ENCODE results near the gene MAP3K4. TPM values are rescaled to one million over a fixed set of nuclear protein-coding genes. Genes with fewer than 3 reads are reported as not detected.
A peak's percentile ranks its signal among the peaks of the same experiment; 100 is the strongest.

The MAP3K4 gene
- total RNA-seq, 2 experiments from 2014 or later = 42.9 to 43.4 TPM

DNA sequence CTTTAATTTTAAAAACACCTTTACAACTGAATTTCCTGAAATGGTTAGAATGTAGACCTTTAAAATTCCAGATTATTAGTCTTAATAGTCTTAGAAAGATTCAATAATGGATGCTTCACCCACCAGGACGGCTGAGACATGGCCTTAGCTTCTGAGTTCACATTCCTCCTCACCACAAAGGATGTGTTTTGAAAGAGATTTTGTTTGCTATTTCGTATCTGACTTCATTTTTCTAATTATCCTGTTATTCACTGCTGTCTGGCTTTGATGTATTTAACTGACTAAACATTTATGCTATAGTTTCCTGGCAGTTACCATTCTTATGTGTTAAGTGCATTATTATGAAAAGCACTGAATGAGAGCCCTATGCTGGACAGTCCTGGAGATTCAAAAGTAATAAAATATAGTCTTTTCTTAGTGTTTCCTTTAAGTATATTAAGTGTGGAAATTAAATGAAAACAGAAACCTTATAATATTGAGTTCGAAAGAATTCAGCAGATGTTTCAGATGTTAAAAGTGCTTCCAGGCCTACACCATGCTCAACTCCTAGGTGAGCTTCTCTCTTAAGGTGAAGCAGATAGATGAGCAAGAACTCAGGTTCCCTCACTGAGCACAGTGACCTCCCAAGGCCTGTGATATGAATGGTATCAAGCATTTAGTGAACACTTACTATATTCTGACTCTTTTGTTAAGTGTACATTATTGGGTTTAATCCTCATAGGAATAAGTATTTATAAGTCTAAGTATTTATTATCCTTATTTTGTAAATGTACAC, 40.3 kb downstream of the MAP3K4 start:
- ChIA-PET CTCF (interaction anchor here (1.4 kb wide), 1 partner anchor 11 kb away, joined by 4 read pairs; no protein-coding TSS in a partner anchor), POLR2A (no interaction called here)
- Mint-ChIP-seq H3K9me3 (no peaks in the 10 kb centered on the region), H3K27me3 (no peaks in the 10 kb centered on the region), H3K27ac (no peak overlapping the region), H3K4me1 (ENCODE audit: low read depth) (peaks cover 59% of the 10 kb centered on the region), H3K4me3 (no peak overlapping the region), H3K36me3 (peaks cover 13% of the 10 kb centered on the region)
- no peak for DNase-seq
- intact Hi-C loops (cut with micrococcal nuclease) = no loop called here

DNA sequence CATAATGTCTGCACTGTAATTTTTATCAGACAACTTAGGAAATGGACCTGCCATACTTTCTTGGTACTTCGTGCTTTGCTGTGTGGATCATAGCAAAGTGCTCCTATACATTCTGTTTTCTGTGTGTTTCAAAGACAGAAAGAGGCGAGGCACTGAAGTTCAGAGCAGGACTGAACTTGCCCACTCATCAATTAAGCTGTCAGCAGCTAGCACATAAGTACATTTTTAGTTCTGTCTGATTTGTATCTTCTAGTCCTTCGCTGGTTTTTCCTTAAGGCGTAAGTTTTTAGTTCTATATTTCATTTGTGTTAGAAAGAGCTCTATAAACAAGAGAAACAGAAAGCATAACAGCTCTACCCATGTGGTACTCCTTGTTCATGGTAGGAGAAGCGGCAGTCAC, 42.1 kb downstream of the MAP3K4 start:
- POLR2A ChIA-PET = interaction anchor here (1.5 kb wide), 1 partner anchor 41 kb away, joined by 3 read pairs; no protein-coding TSS in a partner anchor
- intact Hi-C loops (cut with micrococcal nuclease) = no loop called here
- H3K27me3 Mint-ChIP-seq = no peaks in the 10 kb centered on the region
- H3K4me3 Mint-ChIP-seq = peak overlapping the region; percentile 16
- H3K36me3 Mint-ChIP-seq = peaks cover 23% of the 10 kb centered on the region
- peaks cover 60% of the 10 kb centered on the region for H3K4me1 Mint-ChIP-seq (ENCODE audit: low read depth)
- no peak overlapping the region for H3K27ac Mint-ChIP-seq
- CTCF ChIA-PET = no interaction called here
- DNase-seq = no peak
- no peaks in the 10 kb centered on the region for H3K9me3 Mint-ChIP-seq

DNA sequence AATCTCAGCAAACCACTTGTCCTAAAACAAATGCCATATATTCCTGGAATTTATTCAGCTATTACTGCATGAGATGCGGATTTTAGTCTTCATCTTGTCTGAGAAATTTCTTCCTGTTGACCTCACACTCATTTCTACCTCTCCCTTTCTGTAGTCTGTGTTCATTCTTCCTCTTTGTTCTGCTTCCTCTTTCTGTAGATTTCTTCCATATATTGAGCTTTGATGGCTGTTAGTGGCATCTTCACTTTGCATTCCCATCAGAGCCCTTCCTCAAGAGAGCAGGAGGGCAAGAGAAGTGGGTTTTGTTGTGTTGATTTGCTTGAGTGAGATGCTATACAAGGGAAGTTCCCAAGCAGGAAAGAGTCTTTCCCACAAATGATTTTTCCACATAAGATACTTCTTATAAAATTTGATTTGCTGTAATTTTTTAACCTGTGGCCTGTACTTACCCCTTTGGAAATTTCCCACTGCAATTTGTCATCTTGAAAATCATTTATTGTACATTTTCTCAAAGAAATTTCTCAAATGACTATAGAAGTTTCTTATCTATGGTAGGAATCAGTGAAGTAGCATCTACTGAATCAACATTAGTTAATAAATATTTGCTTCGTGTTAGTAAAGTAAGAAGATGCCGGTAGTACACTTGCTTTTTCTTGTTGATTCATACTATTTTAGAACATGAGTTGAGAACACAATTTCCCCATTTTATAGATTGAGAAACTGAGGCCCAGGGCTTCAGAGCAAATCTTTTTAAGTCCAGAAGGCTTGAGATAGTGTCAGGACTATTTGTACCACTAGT, 43.8 kb downstream of the MAP3K4 start:
- H3K4me1 Mint-ChIP-seq (ENCODE audit: low read depth) = peaks cover 52% of the 10 kb centered on the region
- H3K9me3 Mint-ChIP-seq = no peaks in the 10 kb centered on the region
- ChIA-PET CTCF (no interaction called here), POLR2A (no interaction called here)
- no peak for DNase-seq
- no peak overlapping the region for H3K27ac Mint-ChIP-seq
- peaks cover 30% of the 10 kb centered on the region for H3K36me3 Mint-ChIP-seq
- no peak overlapping the region for H3K4me3 Mint-ChIP-seq
- intact Hi-C loops (cut with micrococcal nuclease) = loop anchor here (5.0 kb wide), 1 partner anchor 43 kb away; the partner anchor contains the start of gene MAP3K4
- no peaks in the 10 kb centered on the region for H3K27me3 Mint-ChIP-seq

DNA sequence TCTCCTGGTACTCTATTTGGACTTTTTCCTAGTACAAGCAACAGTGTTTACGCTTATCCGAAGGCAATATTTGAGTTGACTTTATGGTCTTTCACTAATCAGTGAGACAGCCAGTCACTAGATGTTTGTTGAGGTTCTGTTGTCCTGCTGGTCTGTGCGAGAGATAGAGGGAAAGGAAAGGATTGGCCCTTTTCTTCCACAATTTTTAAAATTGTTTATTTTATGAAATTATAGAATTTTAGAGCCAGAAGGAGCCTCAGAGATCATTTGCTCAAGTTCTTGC, 44.4 kb downstream of the MAP3K4 start:
- Mint-ChIP-seq H3K4me3 (no peak overlapping the region), H3K4me1 (ENCODE audit: low read depth) (peaks cover 49% of the 10 kb centered on the region), H3K9me3 (no peaks in the 10 kb centered on the region), H3K27ac (no peak overlapping the region), H3K27me3 (no peaks in the 10 kb centered on the region), H3K36me3 (peaks cover 30% of the 10 kb centered on the region)
- DNase-seq = no peak
- CTCF ChIA-PET = no interaction called here
- intact Hi-C loops (cut with micrococcal nuclease) = loop anchor here (5.0 kb wide), 1 partner anchor 44 kb away; the partner anchor contains the start of gene MAP3K4
- POLR2A ChIA-PET = no interaction called here

DNA sequence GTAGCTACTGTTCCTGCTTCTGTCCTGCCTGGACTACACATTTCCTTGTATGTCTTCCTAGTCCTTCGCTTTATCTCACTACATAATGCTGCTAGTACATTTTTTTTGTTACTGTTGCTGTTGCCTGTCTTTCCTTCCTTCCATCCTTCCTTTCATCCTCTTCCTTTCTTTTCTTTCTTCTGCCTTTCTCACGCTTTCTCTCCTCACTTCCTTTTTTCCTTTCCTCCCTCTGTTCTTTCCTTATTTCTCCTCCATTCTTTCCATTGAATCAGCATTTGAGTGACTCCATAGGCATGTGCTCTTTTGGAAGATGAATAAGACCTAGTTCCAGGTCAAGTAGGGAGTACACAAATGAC, 46.3 kb downstream of the MAP3K4 start:
- H3K27me3 Mint-ChIP-seq = no peaks in the 10 kb centered on the region
- no peak overlapping the region for H3K4me3 Mint-ChIP-seq
- intact Hi-C loops (cut with micrococcal nuclease) = loop anchor here (1.0 to 5.0 kb wide), 2 partner anchors 12 to 46 kb away; partner anchors contain the start of gene MAP3K4
- ChIA-PET POLR2A (no interaction called here), CTCF (interaction anchor here (2.4 kb wide), 1 partner anchor 10 kb away, joined by 12 read pairs; no protein-coding TSS in a partner anchor)
- no peak overlapping the region for H3K27ac Mint-ChIP-seq
- no peaks in the 10 kb centered on the region for H3K9me3 Mint-ChIP-seq
- H3K36me3 Mint-ChIP-seq = peaks cover 35% of the 10 kb centered on the region
- DNase-seq = no peak
- peaks cover 42% of the 10 kb centered on the region for H3K4me1 Mint-ChIP-seq (ENCODE audit: low read depth)

DNA sequence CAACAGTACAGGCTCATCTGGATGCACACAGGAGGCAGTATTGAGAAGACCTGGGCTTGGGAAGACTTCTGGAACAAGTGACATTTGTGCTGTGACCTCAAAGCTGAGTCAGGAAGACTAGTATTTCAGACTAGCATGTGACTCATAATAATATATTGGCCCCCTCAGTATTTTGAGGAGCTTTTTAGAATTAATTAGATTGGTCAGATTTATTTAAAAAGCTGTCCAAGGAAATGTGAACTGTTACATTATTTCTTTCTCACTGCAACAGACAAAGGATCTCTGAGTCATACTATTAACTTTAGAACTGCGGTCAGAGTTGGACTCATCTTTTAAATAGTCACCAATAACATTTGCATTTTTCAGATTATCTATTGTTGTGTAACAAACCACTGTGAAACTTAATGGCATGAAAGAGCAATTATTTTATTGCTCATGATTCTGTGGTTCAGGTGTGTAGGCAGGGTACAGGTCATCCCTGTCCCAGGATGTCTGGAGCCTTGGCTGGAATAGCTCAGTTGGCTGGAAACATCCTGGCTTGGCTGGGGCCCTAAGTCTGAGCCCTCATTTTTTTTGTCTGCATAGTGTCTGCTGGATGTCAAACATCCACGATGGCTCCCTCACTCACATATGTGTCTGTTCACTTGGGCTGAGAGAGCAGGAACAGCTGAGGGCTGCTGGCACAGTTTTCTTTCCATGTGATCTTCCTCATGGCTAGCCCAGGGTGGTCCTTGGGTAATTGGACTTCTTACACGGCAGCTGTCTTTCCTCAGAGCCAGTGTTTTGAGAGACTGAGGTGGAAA, 46.9 kb downstream of the MAP3K4 start:
- H3K4me1 Mint-ChIP-seq (ENCODE audit: low read depth) = peaks cover 42% of the 10 kb centered on the region
- H3K27ac Mint-ChIP-seq = no peak overlapping the region
- H3K9me3 Mint-ChIP-seq = no peaks in the 10 kb centered on the region
- intact Hi-C loops (cut with micrococcal nuclease) = loop anchor here (1.0 to 5.0 kb wide), 2 partner anchors 12 to 46 kb away; partner anchors contain the start of gene MAP3K4
- no peak overlapping the region for H3K4me3 Mint-ChIP-seq
- H3K36me3 Mint-ChIP-seq = peaks cover 38% of the 10 kb centered on the region
- DNase-seq = no peak
- CTCF ChIA-PET = interaction anchor here (0.8 to 2.4 kb wide), 5 partner anchors 11 to 108 kb away, joined by 3 to 12 read pairs (median 6); no protein-coding TSS in a partner anchor
- H3K27me3 Mint-ChIP-seq = no peaks in the 10 kb centered on the region
- POLR2A ChIA-PET = interaction anchor here (1.0 kb wide), 1 partner anchor 41 kb away, joined by 7 read pairs; no protein-coding TSS in a partner anchor

DNA sequence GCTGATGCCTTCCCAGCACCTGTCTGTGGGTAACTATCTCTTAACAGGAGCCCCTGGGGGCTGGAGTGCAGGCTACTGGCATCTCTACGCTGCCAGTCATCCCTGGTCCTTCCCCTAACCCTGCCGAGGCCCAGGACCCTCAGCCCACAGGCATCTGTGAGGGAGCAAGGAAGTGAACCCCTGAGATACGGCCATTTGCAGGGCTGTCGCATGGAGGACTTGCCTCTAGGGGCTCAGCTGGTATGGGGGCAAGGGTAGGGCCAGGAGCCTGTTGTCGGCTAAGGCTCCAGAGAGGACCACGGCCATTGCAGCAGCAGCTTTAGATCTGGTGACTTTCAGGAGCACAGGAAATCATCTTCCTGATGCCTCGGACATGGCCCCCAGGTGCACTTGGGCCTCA, 49.7 kb downstream of the MAP3K4 start:
- no peak for DNase-seq
- Mint-ChIP-seq H3K4me1 (ENCODE audit: low read depth) (peaks cover 33% of the 10 kb centered on the region), H3K9me3 (no peaks in the 10 kb centered on the region), H3K4me3 (no peak overlapping the region), H3K36me3 (peaks cover 33% of the 10 kb centered on the region), H3K27me3 (no peaks in the 10 kb centered on the region), H3K27ac (no peak overlapping the region)
- intact Hi-C loops (cut with micrococcal nuclease) = no loop called here
- ChIA-PET CTCF (interaction anchor here (0.7 kb wide), 1 partner anchor 39 kb away, joined by 3 read pairs; no protein-coding TSS in a partner anchor), POLR2A (no interaction called here)

DNA sequence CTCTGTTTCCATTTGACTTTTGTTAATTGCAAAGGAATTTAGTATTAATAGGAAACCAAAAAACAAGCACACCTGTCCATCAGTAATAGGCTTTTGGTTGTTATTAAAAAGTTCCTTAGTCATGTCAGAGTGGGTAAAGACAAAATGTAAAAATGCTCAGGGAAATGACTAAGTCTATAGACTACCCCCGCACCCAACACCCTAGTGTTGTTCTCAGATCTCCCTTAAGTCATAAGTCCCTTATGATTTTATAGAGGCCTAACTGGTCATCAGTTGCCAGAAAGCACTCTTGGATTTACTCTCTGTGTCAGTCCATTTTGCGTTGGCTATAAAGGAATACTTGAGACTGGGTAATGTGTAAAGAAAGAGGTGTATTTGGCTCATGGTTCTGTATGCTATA, 52.8 kb downstream of the MAP3K4 start:
- Mint-ChIP-seq H3K36me3 (peaks cover 23% of the 10 kb centered on the region), H3K27me3 (no peaks in the 10 kb centered on the region), H3K4me1 (ENCODE audit: low read depth) (peaks cover 19% of the 10 kb centered on the region), H3K9me3 (no peaks in the 10 kb centered on the region), H3K27ac (no peak overlapping the region), H3K4me3 (no peak overlapping the region)
- no peak for DNase-seq
- ChIA-PET POLR2A (no interaction called here), CTCF (interaction anchor here (1.0 kb wide), 1 partner anchor 113 kb away, joined by 4 read pairs; no protein-coding TSS in a partner anchor)
- intact Hi-C loops (cut with micrococcal nuclease) = no loop called here

DNA sequence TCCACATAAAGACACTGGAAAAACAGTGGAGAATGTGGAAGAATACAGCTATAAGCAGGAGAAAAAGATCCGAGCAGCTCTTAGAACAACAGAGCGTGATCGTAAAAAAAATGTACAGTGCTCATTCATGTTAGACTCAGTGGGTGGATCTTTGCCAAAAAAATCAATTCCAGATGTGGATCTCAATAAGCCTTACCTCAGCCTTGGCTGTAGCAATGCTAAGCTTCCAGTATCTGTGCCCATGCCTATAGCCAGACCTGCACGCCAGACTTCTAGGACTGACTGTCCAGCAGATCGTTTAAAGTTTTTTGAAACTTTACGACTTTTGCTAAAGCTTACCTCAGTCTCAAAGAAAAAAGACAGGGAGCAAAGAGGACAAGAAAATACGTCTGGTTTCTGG, 57.1 kb downstream of the MAP3K4 start:
- ChIA-PET CTCF (interaction anchor here (0.8 kb wide), 1 partner anchor 56 kb away, joined by 3 read pairs; no protein-coding TSS in a partner anchor), POLR2A (interaction anchor here (0.8 kb wide), 1 partner anchor 35 kb away, joined by 3 read pairs; no protein-coding TSS in a partner anchor)
- H3K36me3 Mint-ChIP-seq = peaks cover 24% of the 10 kb centered on the region
- peaks cover 22% of the 10 kb centered on the region for H3K4me1 Mint-ChIP-seq (ENCODE audit: low read depth)
- no peaks in the 10 kb centered on the region for H3K9me3 Mint-ChIP-seq
- no peaks in the 10 kb centered on the region for H3K27me3 Mint-ChIP-seq
- intact Hi-C loops (cut with micrococcal nuclease) = no loop called here
- H3K27ac Mint-ChIP-seq = no peak overlapping the region
- H3K4me3 Mint-ChIP-seq = no peak overlapping the region
- no peak for DNase-seq

DNA sequence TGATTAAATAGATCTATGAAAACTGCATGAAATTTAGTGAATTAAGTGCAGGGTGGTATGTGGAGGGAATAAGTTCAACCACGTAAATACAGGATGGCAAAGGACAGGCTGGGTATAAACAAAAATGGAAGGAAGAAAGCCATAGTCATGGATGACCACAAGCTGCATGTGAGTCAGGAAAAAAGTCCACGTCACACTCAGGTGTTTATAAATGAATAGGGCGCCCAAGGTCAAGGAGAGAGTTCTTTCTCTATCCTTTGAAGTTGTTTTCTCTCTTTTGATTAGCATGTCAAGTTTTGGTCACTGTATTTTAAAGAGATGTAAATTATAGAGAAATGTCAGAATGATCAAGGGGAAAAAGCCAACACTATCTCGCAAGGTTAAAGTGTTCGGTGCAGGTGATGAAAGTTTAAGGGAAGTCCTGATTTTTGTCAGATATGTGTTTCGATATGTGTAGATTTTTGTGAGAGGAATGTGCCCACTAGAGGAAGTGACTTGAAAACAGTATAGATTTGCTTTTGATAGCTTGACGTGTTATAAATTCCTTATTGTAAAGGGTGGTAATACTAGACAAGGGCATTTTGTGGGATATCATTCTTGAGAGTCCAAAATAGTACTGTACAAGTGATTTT, 58.7 kb downstream of the MAP3K4 start:
- Mint-ChIP-seq H3K4me3 (peak overlapping the region; percentile 49), H3K9me3 (no peaks in the 10 kb centered on the region), H3K27me3 (no peaks in the 10 kb centered on the region), H3K27ac (peak overlapping the region; percentile 53), H3K36me3 (peaks cover 18% of the 10 kb centered on the region), H3K4me1 (ENCODE audit: low read depth) (peaks cover 19% of the 10 kb centered on the region)
- peak; percentile 31 for DNase-seq
- ChIA-PET CTCF (interaction anchor here (1.2 kb wide), 2 partner anchors 11 to 321 kb away, joined by 3 to 6 read pairs; no protein-coding TSS in a partner anchor), POLR2A (interaction anchor here (0.6 to 1.0 kb wide), 2 partner anchors 20 to 35 kb away, joined by 4 read pairs; no protein-coding TSS in a partner anchor)
- intact Hi-C loops (cut with micrococcal nuclease) = loop anchor here (1.0 to 10.0 kb wide), 2 partner anchors 12 to 225 kb away; partner anchors contain the start of gene AGPAT4

DNA sequence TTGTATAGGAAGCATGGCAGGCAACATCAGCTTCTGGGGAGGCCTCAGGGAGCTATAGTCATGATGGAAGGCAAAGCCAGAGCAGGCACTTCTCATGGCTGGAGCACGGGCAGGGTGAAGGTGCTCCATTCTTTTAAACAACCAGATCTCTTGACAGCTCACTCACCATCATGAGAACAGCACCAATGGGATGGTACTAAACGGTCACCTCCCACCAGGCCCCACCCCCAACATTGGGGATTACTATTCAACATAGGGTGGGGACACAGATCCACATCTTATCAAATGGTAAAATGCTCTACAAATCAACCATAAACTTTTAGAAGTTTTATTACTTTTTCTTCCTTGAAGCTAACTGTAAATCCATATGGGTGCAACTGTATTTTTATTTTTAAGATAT, 61.5 kb downstream of the MAP3K4 start:
- H3K4me1 Mint-ChIP-seq (ENCODE audit: low read depth) = peaks cover 43% of the 10 kb centered on the region
- CTCF ChIA-PET = interaction anchor here (1.3 kb wide), 1 partner anchor 122 kb away, joined by 5 read pairs; no protein-coding TSS in a partner anchor
- intact Hi-C loops (cut with micrococcal nuclease) = loop anchor here (10.0 kb wide), 1 partner anchor 222 kb away; the partner anchor contains the start of gene AGPAT4
- no peaks in the 10 kb centered on the region for H3K9me3 Mint-ChIP-seq
- peaks cover 24% of the 10 kb centered on the region for H3K36me3 Mint-ChIP-seq
- H3K4me3 Mint-ChIP-seq = no peak overlapping the region
- no peak for DNase-seq
- H3K27me3 Mint-ChIP-seq = no peaks in the 10 kb centered on the region
- no peak overlapping the region for H3K27ac Mint-ChIP-seq
- POLR2A ChIA-PET = no interaction called here

Measured in activated CD4-positive, alpha-beta memory T cell treated with anti-CD3 and anti-CD28 coated beads for 36 hours (primary cell).